B cell (primary cell): ENCODE measurements around the gene AUTS2. TPM values are rescaled to one million over a fixed set of nuclear protein-coding genes. Genes with fewer than 3 reads are reported as not detected.

Experiments
- ATAC-seq: fragments of 200-7000 bp; cut with Tn5 transposase; one replicate; pipeline ENCODE4 v1.10.0; 2021; ENCODE audit warnings: low read depth, mild to moderate bottlenecking, moderate number of reproducible peaks, moderate library complexity
- CTCF ChIA-PET: fragments of 350-600 bp; sonication (Branson Sonifier 250); formaldehyde crosslinking; loops from one replicate; lab custom pipeline; 2021; ENCODE audit warnings: antibody characterized with exemption, inconsistent platforms; lab: Charles Lee
- POLR2A ChIA-PET: fragments of 350-600 bp; sonication (Branson Sonifier 250); formaldehyde crosslinking; loops from one replicate; lab custom pipeline; 2021; ENCODE audit warnings: antibody characterized with exemption; lab: Charles Lee
- DNase-seq: peaks from one replicate; pipeline ENCODE4 v3.0.0; 2013
- H2AFZ ChIP-seq: 2 replicates; pipeline ENCODE4 v1.6.1; 2012; ENCODE audit warnings: mild to moderate bottlenecking, low read depth, low read length; ENCODE audit not compliant: insufficient read depth, poor library complexity, severe bottlenecking
- H3K27ac ChIP-seq, 2 donors: 1 replicate in 1 of 2; 2 replicates in 1 of 2; pipeline ENCODE4 v1.5.1; 2012 to 2013; ENCODE audit warnings: low read length in 2 of 2, mild to moderate bottlenecking in 2 of 2, moderate library complexity in 1 of 2
- H3K27me3 ChIP-seq, 4 experiments: fragments of 200-600 bp in 1 of 4; sonication (generic) in 1 of 4; replicated peaks in 1 of 4; 1 replicate in 2 of 4; 2 replicates in 2 of 4; pipeline versions ENCODE4 v1.6.1 to v1.7.0; 2013 to 2016; ENCODE audit warnings: low read length in 3 of 4, mild to moderate bottlenecking in 2 of 4, mixed read lengths in 1 of 4, moderate library complexity in 1 of 4; ENCODE audit not compliant: insufficient read depth in 4 of 4, control insufficient read depth in 3 of 4; ENCODE audit errors: control extremely low read depth in 1 of 4
- H3K36me3 ChIP-seq, 2 experiments: replicated peaks in 1 of 2; 1 replicate in 1 of 2; 2 replicates in 1 of 2; pipeline versions ENCODE4 v1.6.1 to v1.7.1; 2013; ENCODE audit warnings: low read length in 1 of 2; ENCODE audit not compliant: insufficient read depth in 2 of 2, control insufficient read depth in 1 of 2; ENCODE audit errors: control extremely low read depth in 1 of 2, extremely low read depth in 1 of 2
- H3K4me1 ChIP-seq, 2 donors: fragments of 200-600 bp in 1 of 2; sonication (generic) in 1 of 2; 1 replicate in 1 of 2; 2 replicates in 1 of 2; pipeline versions ENCODE4 v1.5.1 to v1.6.1; 2013 to 2017; ENCODE audit warnings: low read length in 2 of 2; ENCODE audit not compliant: control insufficient read depth in 2 of 2, insufficient read depth in 2 of 2
- H3K4me2 ChIP-seq: replicated peaks from 2 replicates; pipeline ENCODE3; 2012; ENCODE audit warnings: mild to moderate bottlenecking, low read depth, low read length; ENCODE audit not compliant: poor library complexity, severe bottlenecking
- H3K4me3 ChIP-seq, 5 experiments: fragments of 200-600 bp in 1 of 5; sonication (generic) in 1 of 5; 1 replicate in 3 of 5; 2 replicates in 2 of 5; pipeline versions ENCODE4 v1.5.1 to v1.7.0; 2011 to 2016; ENCODE audit warnings: low read length in 4 of 5, mild to moderate bottlenecking in 4 of 5, low read depth in 2 of 5, control low read depth in 1 of 5, moderate library complexity in 1 of 5; ENCODE audit not compliant: insufficient read depth in 1 of 5; ENCODE audit errors: control extremely low read depth in 1 of 5, extremely low read depth in 1 of 5
- H3K79me2 ChIP-seq: fragments of 200-600 bp; sonication (generic); one replicate; pipeline ENCODE4 v1.6.0; 2016; ENCODE audit warnings: low read length; ENCODE audit not compliant: control insufficient read depth, insufficient read depth
- H3K9ac ChIP-seq: fragments of 200-600 bp; sonication (generic); 2 replicates; pipeline ENCODE4 v1.6.1; 2017; ENCODE audit warnings: mild to moderate bottlenecking, low read length, moderate library complexity
- H3K9me3 ChIP-seq, 3 donors: one replicate each; pipeline versions ENCODE4 v1.6.1 to v1.7.1; 2013; ENCODE audit warnings: low read length in 2 of 3; ENCODE audit not compliant: control insufficient read depth in 2 of 3, insufficient read depth in 1 of 3; ENCODE audit errors: control extremely low read depth in 1 of 3
- H4K20me1 ChIP-seq: 2 replicates; pipeline ENCODE4 v1.6.0; 2012; ENCODE audit warnings: mild to moderate bottlenecking, low read length; ENCODE audit not compliant: insufficient read depth, control insufficient read depth, poor library complexity, severe bottlenecking
- H3K27ac Mint-ChIP-seq: one replicate; pipeline ENCODE4 v1.8.0; 2021; ENCODE audit warnings: mixed read lengths
- H3K27me3 Mint-ChIP-seq: one replicate; pipeline ENCODE4 v1.8.0; 2021; ENCODE audit warnings: mixed read lengths
- H3K4me1 Mint-ChIP-seq: one replicate; pipeline ENCODE4 v1.8.0; 2021; ENCODE audit warnings: mixed read lengths
- H3K4me3 Mint-ChIP-seq: one replicate; pipeline ENCODE4 v1.8.0; 2021; ENCODE audit warnings: mixed read lengths
- H3K9me3 Mint-ChIP-seq: one replicate; pipeline ENCODE4 v1.8.0; 2022; ENCODE audit warnings: mixed read lengths; ENCODE audit not compliant: insufficient read depth
- EZH2 ChIP-seq: IDR thresholded peaks from 2 replicates; pipeline ENCODE4 v1.6.1; 2012; ENCODE audit warnings: borderline replicate concordance, low read depth, mild to moderate bottlenecking, moderate library complexity, low read length; ENCODE audit not compliant: insufficient read depth, poor library complexity, severe bottlenecking
- WGBS: methylation state at CpG from one replicate; pipeline ENCODE4 v1.1.5; 2013; ENCODE audit warnings: missing lambda C conversion rate; ENCODE audit not compliant: insufficient coverage; 5-methylcytosine and 5-hydroxymethylcytosine counted together
- intact Hi-C: fragments of 100-400 bp; cut with micrococcal nuclease; formaldehyde crosslinking; loops from one replicate; pipeline ENCODE4 v1.10.0; 2022
- polyA plus RNA-seq: library from polyadenylated mRNA; depleted of rRNA; stranded (reverse); fragments of >200 nt; gene quantifications from 2 replicates; pipeline ENCODE4 v1.2.3, GENCODE V29; 2012
- total RNA-seq, 2 donors: library from RNA; stranded (reverse); fragments of 120-200 nt in 1 of 2; gene quantifications; 1 replicate in 1 of 2; 2 replicates in 1 of 2; pipeline versions ENCODE4 v1.2.3 to v1.2.4, GENCODE V29; 2013 to 2022
- TF ChIP-seq, protein P1 (sequence below): fragments of 200-600 bp; IDR thresholded peaks from one replicate; pipeline ENCODE4 v1.8.0; 2022; ENCODE audit warnings: antibody characterized with exemption, mild to moderate bottlenecking

AUTS2 gene
- total and polyA plus RNA-seq, 2 donors (not counting 1 experiment from before 2014, with no cell fraction given): 22.3 to 35.0 TPM

DNA sequence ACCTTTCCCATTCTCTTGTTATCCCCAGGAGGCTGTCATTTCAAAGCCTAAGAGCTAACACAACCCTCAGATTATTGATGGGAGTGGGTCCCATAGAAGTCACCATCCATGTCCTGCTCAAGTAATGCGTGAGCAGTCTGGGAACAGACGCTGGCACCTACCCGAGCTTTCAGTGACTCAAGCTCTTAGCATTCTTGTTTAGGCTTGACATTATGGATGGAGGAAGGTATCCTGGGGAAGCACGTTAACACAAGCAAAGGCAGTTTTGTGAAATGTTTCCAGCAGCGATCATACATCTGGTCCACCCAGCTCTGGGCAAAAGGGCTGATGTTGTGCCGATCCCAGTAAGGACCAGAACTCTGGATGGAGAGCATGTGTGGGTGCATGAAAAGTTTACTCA lies 30.0 kb upstream of the AUTS2 start:
- H3K9me3 Mint-ChIP-seq: no peaks in the 10 kb centered on the region
- Histone ChIP-seq H3K79me2 (no peaks in the 10 kb centered on the region), H2AFZ (no peak overlapping the region), H3K27ac (no peak overlapping the region), H3K9ac (no peak overlapping the region), H3K9me3 (no peaks in the 10 kb centered on the region), H3K4me1 (no peaks in the 10 kb centered on the region), H3K27me3 (no peaks in the 10 kb centered on the region), H3K4me3 (no peak overlapping the region), H3K36me3 (no peaks in the 10 kb centered on the region), H4K20me1 (no peaks in the 10 kb centered on the region), H3K4me2 (no peak overlapping the region)
- peaks cover 8% of the 10 kb centered on the region for H3K27me3 Mint-ChIP-seq
- no peak overlapping the region for H3K27ac Mint-ChIP-seq
- H3K4me3 Mint-ChIP-seq: no peak overlapping the region
- TF ChIP-seq, protein P1, sequence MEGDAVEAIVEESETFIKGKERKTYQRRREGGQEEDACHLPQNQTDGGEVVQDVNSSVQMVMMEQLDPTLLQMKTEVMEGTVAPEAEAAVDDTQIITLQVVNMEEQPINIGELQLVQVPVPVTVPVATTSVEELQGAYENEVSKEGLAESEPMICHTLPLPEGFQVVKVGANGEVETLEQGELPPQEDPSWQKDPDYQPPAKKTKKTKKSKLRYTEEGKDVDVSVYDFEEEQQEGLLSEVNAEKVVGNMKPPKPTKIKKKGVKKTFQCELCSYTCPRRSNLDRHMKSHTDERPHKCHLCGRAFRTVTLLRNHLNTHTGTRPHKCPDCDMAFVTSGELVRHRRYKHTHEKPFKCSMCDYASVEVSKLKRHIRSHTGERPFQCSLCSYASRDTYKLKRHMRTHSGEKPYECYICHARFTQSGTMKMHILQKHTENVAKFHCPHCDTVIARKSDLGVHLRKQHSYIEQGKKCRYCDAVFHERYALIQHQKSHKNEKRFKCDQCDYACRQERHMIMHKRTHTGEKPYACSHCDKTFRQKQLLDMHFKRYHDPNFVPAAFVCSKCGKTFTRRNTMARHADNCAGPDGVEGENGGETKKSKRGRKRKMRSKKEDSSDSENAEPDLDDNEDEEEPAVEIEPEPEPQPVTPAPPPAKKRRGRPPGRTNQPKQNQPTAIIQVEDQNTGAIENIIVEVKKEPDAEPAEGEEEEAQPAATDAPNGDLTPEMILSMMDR: no peak
- no peak for TF ChIP-seq EZH2
- ChIA-PET POLR2A (no interaction called here), CTCF (no interaction called here)
- intact Hi-C loops: no loop called here
- peaks cover 3% of the 10 kb centered on the region for H3K4me1 Mint-ChIP-seq
- 86% methylated on average over 5 of the region's 6 CpGs for WGBS
- ATAC-seq: no peak
- no peak for DNase-seq

DNA sequence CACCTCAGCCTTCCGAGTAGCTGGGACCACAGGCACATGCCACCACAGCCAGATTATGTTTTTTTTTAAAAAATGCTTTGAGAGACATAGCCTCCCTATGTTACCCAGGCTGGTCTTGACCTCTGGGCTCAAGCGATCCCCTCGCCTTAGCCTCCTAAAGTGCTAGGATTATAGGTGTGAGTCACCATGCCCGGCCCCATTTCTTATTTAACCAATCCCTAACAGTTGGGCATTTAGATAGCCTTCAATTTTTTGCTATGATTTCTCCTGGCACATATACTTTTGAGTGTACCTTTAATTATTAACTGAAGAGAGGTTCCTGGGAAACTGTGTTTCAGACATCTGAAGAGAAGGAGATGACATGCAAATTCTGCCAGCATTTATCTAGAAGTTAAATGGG lies 22.6 kb upstream of the AUTS2 start:
- Histone ChIP-seq H2AFZ (no peak overlapping the region), H3K27me3 (no peaks in the 10 kb centered on the region), H3K79me2 (no peaks in the 10 kb centered on the region), H4K20me1 (no peaks in the 10 kb centered on the region), H3K9ac (no peak overlapping the region), H3K4me1 (no peaks in the 10 kb centered on the region), H3K4me3 (no peak overlapping the region), H3K36me3 (no peaks in the 10 kb centered on the region), H3K4me2 (no peak overlapping the region), H3K27ac (no peak overlapping the region), H3K9me3 (no peaks in the 10 kb centered on the region)
- Mint-ChIP-seq H3K27ac (no peak overlapping the region), H3K27me3 (no peaks in the 10 kb centered on the region), H3K4me3 (no peak overlapping the region), H3K9me3 (no peaks in the 10 kb centered on the region), H3K4me1 (peaks cover 8% of the 10 kb centered on the region)
- intact Hi-C loops: no loop called here
- TF ChIP-seq EZH2: no peak
- TF ChIP-seq, protein P1: no peak
- DNase-seq (no peak), ATAC-seq (no peak)
- POLR2A ChIA-PET: no interaction called here
- WGBS: no CpG with 5 or more reads among the region's 4 CpGs
- CTCF ChIA-PET: no interaction called here
